Fibroblast of upper back skin (primary cell): ENCODE results near the gene IRF2.

ENCODE experiments used
- DNase-seq: peaks from one replicate; pipeline ENCODE4 v3.0.0-alpha.2; 2013

IRF2 gene

GRCh38 chr4:184473499-184474262 lies 669 bp downstream of the IRF2 start:
- peak; percentile 23 for DNase-seq

DNA sequence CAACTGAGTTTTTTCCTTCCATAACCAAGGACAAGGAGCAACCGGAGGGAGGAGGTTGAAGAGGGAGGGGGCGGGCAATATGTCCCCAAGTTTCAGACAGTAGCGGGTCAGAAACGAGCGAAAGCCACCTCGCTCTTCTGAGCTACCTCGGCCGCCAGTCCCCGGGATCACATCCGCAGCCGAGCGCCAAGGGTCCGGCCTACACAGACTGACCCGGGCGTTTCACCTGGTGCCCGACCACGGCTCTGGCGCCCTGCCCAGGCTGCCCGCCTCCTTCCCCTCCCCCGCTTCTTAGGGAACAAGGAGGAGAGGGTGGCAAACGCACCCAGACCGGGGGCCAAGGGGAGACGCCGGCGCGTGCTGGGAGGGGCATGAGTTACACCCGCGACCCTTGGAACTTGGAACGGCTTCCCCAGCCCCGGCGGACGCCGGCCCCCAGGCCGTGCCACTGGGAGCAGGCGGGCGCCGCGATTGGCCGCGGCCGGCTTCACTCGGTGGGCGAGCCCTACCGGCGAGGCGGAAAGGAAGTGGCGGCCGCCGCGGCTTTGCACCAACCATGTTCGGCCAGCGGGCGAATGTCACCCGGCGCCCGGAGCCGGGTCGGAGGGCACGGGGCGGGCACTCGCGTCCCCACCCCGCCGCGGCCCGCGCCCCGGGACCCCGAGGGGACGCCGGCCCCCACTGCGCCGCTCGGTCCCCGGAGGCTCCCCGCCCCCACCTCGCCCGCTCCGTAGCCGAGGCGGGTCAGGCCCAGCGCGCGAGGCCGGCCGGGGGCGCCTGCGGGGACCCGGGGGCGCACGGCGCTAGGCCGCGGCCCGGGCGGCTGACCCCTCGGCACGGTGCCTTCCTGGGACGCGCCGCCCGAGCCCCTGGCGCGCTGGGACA lies 1.5 kb downstream of the IRF2 start:
- peak; percentile 52 for DNase-seq

GRCh38 chr4:184471881-184472613 lies 2.3 kb downstream of the IRF2 start:
- peak; percentile 14 for DNase-seq

- no peak for DNase-seq
Observed at GRCh38 chr4:184470785-184471110, 3.6 kb downstream of the IRF2 start.

- DNase-seq: no peak
Observed at GRCh38 chr4:184466634-184467033, 7.7 kb downstream of the IRF2 start.

- DNase-seq: no peak
Observed at GRCh38 chr4:184464759-184465454, 9.4 kb downstream of the IRF2 start.

DNA sequence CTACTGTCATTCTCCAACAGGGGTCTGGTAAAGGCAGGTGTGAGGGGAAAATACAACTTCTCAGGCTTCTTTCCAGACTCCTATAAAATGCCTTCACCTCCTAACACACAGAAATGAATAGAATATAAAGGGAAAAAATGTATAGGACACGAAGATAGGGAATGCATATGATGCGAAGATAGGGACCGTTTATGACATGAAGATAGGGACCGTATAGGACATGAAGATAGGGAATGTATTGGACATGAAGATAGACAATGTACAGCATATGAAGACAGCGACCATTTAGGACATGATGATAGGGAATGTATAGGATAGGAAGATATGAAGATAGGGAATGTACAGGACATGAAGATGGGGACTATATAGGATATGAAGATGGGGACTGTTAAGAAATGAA lies 10.5 kb downstream of the IRF2 start:
- DNase-seq: no peak

- no peak for DNase-seq
Observed at GRCh38 chr4:184463158-184463557, 11.2 kb downstream of the IRF2 start.

DNA sequence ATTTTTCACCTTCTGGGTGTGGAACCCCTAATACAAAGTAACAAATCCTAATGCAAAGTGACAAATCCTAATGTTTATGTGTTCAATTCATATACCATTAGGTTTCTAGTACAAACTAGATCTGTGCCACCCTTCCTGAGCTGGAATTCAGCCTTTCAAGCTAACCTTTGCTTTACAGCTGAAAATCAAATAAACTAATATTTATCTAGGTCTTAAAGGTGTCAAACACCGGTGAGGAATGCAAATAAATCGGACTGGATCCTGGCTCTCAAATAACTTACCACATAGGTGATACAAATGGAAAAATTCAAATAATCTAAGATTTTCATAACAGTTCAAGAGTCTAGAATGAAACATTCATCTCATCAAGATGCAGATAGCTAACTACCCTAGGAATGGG lies 11.6 kb downstream of the IRF2 start:
- DNase-seq: no peak

- no peak for DNase-seq
Observed at GRCh38 chr4:184461711-184462441, 12.5 kb downstream of the IRF2 start.

DNA sequence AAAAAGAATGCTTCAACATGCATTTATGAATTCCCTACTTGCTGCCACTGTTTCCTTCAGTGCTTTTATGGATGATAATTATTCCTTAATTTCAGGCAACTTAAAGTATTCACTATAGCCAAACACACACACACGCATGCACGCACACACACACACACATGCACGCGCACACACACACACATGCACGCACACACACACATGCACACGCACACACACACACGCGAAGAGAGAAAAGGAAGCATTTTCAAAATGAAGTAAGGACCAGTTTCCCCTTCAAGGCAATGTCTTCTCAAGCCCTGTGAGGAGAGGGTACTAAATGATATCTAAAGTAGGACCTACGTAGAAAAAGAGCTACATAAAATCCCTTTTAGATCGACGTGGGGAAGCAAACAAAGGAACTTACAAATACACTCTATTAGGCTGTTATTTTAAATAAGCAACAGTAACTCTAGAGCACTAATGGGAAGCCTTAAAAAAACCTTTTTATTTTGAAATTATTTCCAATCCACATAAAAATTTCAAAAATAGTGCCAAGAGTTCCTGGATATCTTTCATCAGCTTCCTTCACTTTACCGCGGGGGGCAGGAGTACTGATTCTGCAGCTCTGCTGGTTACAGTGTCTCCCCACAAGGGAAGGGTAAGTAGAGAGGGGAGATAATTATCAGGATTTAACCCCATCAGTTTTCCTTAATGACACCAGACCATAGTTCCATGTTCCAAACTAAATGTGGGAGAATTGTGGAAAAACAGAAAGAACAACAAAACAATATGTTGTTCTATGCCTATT lies 13.7 kb downstream of the IRF2 start:
- DNase-seq: no peak

GRCh38 chr4:184459413-184459812 lies 14.9 kb downstream of the IRF2 start:
- peak; percentile 51 for DNase-seq

DNA sequence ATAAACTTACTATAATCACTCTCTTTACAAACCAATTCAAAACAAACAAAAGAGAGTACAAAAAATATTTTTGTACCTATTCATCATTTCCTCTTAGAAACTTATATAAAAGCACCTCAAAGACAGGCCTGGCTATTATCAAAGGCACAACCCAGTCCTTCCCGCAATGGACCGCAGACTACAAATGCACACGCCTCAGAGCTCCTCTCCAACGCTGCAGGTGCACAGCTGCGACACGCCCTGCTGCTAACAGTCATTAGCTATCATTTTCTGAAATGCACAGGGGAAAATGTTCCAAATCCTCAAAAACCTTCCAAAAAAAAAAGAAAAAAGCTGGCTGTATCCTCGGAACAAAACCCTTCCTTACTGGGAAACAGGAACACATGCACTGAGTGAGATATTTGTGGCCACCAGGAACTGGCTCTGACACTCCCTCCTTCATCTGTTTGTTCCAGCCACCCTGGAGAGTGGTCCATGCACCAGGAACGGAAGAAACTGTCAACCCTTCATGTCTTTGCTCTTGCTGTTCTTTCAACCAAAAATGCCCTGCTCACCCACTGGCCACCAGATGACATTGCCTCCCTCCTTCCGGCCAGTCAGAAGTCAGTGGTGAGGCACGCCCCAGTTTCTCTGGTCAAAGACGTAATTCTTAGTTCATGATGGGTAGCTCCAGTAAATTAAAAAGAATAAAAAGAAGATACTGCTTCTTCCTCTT lies 16.7 kb downstream of the IRF2 start:
- no peak for DNase-seq

- no peak for DNase-seq
Observed at GRCh38 chr4:184456337-184456736, 18.0 kb downstream of the IRF2 start.

GRCh38 chr4:184455299-184455698 lies 19.1 kb downstream of the IRF2 start:
- DNase-seq: no peak

- peak; percentile 84 for DNase-seq
Observed at GRCh38 chr4:184453365-184454160, 20.8 kb downstream of the IRF2 start.

GRCh38 chr4:184452740-184453139 lies 21.6 kb downstream of the IRF2 start:
- DNase-seq: no peak

DNA sequence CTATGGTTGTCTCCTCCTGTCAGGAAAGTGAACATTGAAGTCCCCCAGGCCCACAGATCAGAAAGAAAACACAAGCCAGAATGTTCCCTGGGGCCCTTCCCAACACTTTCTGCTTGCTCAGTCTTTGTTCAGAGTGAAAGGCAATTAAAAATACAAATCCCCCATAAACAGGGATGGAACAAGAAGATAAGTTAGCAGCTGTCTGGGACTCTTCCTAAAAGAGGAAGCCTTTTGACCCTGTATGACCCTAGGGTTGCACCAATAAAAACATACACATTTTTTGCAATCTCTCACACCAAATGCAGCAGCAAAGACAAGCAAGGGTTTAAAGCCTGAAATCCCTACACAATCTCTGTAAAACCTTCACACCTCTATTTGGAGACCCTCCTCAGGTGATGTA lies 22.6 kb downstream of the IRF2 start:
- DNase-seq: no peak

DNA sequence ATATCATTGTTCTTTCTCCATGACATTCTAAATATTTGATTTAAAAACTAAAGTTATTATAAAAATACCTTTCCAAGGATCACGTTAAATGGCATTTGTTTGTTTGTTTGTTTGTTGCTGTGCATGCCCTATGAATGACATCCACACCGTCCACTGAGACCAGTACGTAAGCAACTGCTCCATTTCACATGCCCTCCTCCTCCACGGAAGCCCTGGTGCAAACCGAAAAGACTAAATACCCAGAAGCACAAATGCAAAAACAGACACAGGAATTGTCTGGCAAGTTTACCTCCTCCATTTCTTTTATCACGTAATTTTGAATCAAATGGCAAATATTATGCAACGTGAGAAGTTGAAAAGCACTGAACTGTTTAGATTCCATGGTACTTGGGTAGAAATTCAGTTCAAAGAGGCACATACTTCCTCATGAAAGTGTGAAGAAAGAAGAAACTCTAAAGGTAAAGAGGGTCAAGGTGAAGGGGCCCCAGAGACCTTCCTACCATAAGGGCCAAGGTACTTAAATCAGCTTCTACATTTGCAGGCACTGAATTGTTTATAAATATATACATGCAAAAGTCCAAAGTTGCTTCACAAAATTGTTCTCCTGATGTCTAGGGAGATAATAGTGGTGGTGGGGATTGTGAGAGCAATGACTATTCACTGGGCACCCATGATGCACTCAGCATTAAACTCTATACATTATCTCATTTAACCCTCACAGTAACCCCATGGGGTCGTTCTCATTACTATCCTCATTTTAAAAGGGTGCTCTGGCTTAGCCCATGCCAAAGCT lies 23.4 kb downstream of the IRF2 start:
- no peak for DNase-seq
